ENCODE data around the gene TSPAN9.

Gene TSPAN9

DNA sequence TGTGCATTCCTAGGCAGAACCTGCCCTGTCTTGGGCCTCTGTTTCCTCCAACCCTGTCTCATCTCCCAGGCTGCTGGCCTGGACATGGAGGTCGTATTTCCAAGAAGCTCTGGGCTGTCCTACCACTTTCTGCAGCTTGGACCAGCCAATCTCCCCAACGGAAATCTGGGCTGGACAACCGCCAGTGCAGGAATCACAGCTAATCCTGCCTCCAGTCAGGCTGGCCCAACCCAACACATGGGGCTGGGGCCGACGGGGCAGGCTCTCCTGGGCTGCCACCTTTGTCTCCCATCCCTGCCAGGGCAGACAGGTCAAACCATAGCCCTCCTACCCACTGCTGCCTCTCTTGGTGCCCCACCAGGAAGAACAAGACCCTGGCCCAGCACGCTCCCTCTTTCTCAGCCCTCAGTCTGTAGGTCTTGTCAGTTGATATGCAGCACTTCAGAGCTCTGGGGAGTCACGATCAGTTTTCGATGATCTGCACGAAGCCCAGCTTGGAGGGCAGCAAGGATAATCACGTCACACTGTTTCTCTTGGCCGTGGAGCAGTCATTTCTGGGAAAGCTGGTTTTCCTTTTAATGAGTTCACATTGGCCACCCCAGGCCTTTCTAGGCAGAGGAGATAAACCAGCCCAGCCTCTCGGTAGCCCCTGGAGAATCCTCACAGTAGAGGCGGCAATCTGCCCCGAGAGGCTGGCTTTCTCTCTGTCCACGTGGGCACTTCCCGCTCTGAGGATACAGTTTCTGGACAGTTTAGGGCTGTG lies 218.6 kb downstream of the TSPAN9 start:
- DNase-seq (ENCODE audit: low read depth in 2 of 2) = no peak

DNA sequence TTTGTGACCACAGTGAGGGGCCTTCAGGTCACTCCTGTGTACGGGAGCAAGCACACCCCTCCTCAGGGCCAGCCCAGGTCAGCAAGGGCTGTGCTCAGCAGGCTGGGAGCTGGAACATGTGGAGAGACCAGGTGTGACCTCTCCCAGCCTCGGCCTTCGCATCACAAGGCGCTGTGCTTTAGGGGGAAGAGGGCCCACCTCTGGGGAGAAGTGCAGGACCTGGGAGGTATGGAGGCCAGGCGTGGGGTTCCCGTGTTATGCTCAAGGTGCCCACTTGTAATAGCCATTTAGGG lies 219.2 kb downstream of the TSPAN9 start:
- DNase-seq (ENCODE audit: low read depth in 2 of 2) = no peak

DNA sequence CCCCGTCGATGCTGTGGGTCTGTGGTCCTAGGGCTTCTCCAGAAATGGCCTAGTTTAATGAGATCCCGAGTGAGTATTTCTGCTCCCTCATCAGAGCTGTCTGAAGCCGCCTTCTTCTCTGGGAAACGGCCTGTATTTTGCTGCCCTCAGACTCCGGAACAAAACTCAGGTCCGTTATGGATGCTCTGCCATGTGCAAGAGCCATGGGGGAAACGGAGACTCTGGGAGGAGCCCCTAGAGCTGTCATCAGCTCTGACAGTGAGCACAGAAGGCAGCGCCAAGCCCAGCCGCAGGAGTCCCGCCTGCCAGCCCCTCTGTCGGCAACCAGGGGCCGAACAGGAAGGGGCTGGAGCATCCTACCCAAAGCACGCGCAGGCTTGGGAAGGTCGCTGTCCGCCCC lies 221.4 kb downstream of the TSPAN9 start:
- DNase-seq (ENCODE audit: low read depth in 2 of 2) = no peak

DNA sequence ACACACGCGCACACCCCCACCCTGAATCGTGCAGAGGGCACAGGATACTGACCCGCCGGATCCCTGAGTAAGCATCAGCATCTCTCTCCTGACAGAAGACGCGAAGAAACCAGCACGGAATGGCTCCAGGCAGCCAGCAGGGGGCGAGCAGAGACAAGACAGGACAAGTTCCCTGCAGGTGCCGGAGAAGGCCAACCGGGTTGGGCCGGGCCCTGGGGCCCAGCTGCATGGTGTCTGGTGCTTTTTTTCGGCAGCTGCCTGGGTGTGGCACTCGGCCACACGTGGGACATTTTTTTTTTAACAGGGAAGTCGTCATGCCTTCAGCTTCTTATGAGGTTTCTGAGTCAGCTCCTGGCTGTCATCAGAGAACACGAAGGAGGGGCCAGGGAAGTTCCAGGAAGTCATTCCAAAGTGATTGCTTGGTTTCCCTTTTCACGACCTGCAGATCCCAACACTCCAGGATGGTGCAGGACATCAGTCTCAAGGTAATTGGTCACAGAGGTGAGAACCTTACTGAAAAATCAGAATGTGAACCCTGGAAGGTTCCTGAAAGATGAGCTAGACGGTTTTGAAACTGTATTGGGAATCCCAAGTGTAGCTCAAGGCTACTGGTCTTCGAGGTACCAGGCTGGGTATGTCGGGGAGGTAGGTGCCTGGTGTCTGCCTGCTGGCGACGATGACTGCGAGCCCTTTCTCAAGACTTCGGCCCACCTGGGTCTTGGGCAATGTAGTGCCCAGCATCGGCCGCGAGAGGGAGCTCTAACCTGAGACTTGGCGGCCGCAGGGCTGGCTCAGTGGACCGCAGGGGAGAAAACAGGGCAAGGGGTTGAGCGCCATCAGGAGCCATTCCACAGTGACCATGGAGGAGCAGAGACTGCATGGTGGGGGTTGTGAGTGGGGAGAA lies 223.0 kb downstream of the TSPAN9 start:
- DNase-seq (ENCODE audit: low read depth in 2 of 2) = peak; percentile 70 to 74

DNA sequence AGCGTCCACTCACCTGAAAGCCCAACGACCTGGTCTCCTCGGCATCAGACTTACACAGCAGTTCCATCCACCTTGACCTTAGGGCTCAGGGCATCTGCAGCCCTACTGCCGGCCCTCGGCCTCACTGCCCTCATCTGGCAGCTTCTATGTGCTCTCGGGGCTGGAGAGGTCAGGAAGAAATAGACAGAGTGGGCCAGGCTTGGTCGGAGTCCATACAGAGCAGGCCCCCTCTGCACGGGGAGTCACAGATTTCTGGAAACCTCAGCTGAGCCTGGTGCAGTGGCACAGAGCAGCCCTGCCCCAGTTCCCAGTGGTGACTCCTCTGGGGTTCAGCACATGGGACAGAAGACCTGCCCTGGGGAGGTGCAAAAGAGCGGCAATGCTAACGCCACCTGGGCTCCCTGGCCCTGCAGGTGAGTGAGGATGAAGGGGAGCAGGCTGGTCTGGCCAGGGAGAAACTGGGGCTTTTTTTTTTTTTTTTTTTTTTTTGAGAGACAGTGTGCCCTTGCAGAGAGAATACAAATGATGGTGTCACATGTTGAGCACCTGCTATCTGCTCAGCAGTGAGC lies 223.7 kb downstream of the TSPAN9 start:
- no peak for DNase-seq (ENCODE audit: low read depth in 2 of 2)

DNA sequence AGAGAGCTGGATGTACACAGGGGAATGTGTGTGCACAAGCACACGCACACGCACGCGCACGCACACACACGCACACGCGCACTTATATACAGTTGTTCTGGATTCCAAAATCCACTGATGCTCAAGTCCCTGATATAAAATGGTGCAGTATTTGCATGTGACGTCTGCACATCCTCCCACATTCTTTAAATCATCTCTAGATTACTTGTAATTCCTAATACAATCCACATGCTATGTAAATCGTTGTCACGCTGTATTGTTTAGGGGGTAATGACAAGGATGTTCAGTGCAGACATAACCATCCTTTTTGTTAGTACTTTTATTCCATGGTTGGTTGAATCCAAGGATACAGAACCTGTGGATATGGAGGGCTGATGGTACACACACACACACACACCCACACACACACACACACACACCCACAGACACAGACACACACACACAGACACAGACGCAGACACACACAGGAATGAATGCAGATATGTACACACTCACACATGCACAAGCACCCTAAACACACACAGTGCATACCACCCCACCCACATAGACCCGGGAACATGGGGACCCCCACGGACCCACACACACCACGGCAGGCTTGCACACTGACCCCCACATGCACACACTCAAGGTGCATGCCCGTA lies 225.3 kb downstream of the TSPAN9 start:
- no peak for DNase-seq (ENCODE audit: low read depth in 2 of 2)

DNA sequence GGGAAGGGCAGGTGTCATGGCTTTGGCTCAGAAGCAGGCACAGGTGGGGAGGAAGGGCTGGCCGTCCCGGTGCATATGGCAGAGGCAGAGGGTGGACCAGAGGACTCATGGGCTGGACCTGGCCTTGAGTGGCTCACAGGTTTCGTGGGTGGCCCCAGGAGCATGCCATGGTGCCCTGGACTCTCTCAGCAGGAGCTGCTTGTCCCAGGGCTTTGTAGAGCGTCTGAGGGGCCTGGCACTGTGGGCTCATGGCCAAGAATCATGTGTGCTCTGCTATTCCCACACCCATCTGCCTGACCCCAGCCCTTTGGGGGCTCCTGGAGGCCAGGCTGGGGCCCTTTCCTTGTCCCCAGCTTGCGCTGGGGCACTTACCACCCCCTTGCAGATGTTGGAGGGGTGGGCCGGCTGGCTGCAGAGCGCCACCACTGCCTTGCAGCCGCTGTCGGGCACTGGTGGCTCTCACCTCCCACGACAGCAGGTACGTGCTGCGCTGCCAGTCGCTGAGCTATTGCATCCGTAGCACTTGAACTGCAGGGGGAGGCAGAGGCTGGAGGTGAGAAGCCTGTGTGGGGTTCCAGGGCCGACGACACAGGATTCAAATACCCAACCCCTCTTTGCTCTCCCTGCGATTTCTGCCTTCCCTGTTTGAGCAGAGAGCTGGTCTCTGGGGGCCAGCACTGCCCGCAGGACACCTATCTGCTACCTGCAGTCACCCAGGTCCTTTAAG lies 226.4 kb downstream of the TSPAN9 start:
- DNase-seq (ENCODE audit: low read depth in 2 of 2) = no peak

DNA sequence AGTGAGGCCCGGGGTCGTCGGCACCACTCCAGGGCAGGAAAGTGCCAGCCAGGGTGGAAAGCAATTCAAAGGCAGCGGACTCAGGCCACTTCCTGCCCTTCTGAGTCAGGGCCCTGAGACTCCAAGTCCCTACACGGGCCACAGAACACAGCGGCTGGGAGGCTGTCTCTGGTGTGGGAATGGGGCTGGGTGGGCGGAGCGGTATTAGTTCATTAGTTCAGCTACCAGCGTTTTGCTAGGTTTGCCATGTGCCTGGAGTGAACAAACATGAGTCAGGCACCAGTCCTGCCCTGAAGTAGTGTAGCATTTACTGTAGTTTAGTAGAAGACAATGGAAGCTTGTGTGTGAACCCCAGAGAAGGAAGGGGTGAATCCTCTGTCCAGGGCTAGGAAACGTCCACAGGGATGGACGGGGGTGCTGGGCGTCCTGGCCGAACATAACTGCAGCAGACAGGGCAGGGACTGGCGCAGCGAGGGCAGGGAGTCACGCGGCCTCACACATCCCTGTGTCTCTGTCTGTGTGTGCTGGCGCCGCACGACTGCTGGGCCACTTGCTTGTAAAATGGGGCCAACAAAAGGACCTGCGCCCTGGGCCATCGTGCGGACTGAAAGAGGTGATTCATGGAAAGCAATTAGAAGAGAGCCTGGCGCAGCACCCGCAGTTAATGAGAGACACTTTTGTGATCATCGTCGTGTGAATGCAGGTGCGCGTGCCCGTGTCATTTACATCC lies 227.4 kb downstream of the TSPAN9 start:
- no peak for DNase-seq (ENCODE audit: low read depth in 2 of 2)

DNA sequence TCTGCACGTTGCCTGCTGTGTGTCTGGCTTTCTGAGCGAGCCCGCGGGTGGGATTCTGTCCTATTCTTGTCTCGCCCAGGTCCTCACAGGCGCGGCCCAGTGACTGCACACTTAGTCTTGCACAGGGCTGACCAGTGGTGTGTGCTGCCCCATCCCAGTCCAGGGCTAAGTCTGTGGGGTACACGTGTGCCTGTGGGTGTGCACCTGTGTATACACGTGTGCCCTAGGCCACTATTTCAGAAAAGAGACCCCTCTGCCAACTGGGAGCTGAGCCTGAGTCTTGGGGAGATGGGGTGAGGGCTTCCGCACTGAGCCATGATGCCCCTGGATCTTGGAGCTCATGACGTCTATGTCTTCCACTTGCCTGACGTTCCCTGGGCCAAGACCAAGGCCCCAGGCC lies 228.3 kb downstream of the TSPAN9 start:
- no peak for DNase-seq (ENCODE audit: low read depth in 2 of 2)

DNA sequence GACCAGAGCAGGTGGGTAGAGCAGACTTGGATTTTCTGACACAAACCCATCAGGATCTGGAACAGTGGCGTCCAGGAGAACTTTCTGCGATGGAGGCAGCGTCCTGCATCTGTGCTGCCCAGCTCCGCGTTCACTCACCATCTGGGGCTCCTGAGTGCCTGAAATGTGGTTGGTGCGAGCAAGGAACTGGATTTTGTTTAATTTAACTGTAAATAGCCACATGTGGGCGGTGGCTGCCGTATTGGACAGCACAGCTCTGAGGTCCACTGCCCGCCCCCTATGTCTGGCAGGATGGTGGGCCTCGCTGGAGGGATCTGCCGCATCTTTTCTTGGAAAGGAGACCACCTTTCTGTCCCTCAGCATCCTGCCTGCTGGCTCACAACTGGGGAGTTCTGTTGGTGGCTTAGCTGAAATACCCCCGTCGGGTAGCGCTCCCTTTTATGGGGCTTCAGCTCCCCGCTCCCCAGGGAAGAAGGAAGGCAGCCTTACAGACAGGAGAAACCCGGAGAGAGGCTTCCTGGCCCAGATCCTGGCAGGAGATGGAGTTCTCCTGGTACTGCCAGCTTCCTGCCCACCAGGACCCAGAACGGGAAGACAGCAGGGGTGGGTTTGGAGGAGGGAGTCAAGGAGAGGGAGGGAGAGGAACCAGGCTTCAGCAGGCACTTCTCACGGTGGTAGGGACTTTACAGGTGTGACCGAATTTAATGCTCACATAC lies 228.9 kb downstream of the TSPAN9 start:
- DNase-seq (ENCODE audit: low read depth in 2 of 2) = no peak

DNA sequence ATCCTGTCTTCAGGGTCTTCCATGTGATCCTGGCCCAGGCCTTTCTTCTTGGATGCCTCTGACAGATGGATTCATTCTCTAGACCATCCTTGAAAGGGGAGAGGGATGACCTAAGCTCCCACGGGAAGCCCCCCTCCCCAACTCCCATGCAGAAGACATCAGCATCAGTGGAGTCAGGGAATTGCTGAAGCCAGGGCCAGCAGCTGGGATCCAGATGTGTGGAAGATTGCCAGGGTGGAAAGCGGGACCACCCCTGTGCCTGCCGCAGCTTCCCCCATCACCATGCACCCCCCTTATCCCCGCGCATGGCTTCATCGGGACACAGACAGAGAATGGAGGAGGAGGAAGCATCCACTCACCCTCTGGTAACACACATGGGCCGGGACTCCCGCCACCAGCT lies 230.2 kb downstream of the TSPAN9 start:
- no peak for DNase-seq (ENCODE audit: low read depth in 2 of 2)

DNA sequence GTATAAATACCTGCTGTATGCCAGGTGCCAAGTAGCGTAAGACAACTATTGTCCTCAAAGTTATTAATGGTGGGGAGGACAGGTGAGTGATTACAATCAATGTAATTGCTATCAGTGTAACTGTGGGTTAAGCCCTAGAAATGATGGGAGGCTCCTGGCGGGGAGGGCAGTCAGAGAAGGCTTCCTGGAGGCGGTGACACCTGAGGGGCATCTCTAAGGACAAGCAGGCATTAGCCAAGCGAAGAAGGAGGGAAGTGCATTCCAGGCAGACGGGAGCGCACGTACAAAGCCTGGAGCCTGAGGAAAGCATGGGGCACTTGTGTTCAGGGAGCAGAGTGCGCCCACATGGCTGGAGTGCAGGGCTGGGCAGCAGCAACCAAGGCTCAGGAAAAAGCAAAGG lies 230.9 kb downstream of the TSPAN9 start:
- no peak for DNase-seq (ENCODE audit: low read depth in 2 of 2)

DNA sequence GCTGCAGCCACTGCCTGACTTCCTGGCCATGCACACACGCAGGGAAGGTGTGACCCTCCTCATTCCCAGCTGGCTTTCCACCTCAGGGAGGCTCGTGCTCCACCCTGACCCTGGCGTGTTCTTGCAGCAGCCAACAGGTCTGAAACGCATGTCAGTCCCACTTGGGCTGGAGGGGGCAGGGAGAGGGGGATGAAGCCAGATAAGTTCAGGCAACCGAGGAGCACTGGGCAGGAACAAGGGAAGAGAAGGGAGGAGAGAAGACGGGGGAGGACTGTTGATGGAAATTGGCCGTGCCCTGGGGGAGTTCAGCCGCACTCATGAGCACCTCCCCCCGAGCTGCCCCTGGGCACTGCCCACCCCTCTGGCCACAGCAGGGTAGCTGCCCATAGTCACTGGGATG lies 231.4 kb downstream of the TSPAN9 start:
- no peak for DNase-seq (ENCODE audit: low read depth in 2 of 2)

DNA sequence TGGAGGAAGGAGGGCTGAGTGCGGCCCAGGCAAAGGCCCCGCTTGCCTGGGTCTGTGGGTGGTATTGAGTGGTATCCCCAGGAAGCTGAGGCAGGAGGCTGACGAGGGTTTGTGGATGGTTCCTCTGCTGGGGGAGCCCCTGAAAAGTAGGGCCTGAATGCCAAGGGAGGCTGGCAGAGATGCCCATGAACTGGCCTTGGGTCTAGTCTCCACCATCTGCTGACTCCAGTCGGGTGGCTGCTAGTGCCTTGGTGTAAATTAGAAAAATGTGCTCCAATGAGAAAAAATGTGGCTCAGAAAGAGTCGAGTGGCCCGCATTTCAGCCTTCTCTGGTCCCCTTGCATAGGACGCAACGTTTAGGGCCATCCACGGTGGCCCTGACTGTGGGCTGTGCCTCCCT lies 232.6 kb downstream of the TSPAN9 start:
- DNase-seq (ENCODE audit: low read depth in 2 of 2) = no peak

DNA sequence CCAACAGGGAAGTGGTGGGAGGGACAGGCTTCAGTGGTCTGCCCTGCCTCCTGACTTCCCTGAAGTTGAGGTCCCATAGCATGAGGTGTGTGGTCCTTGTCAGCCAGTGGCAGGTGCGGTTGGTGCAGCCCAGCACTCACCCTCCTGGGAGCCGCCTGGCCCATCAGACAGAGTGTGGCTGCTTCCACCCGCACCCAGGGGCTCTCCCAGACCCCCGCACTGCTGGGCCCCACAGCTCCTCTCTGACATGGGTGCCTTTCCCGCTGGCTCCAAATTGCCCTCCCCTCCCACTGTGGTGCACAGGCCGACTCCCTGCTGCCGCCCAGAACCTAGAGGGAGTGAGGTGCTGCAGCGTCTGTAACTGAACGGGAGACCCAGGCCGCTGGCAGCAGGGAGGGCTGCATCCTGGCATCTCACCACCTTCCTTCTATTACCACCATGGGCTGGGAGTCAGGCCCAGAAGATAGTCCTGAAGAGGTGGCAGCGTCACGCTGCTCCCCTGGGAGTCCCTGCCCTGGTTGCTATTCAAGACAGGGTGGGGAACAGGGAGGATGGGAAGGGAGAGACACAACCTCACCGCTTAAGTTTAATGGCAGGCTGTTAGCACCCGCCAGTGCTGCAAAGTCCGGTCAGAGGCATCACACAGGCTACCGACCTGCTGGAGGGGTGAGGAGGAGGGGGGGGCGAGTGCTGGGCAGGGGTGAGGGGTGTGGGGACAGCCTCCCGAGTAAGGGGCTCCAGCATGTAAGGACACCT lies 233.3 kb downstream of the TSPAN9 start:
- no peak for DNase-seq (ENCODE audit: low read depth in 2 of 2)

DNA sequence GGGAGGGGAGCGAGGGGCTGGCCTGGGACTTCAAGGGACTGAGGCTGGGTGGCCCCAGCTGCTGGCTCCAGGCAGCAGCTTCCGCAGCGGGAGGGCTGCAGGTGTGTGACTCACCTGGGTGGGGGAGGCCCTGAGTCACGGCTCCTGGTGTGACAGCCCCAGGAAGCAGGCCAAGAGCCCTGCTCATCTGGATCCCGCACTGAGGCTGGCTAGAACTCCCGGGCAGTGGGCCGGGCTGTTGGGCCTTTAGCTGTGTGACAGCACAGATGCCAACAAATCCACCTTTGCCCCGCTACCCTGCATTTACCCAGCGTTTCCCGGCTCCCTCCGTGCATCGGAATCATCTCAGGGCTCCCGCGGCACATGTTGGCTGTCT lies 233.8 kb downstream of the TSPAN9 start:
- DNase-seq (ENCODE audit: low read depth in 2 of 2) = no peak

DNA sequence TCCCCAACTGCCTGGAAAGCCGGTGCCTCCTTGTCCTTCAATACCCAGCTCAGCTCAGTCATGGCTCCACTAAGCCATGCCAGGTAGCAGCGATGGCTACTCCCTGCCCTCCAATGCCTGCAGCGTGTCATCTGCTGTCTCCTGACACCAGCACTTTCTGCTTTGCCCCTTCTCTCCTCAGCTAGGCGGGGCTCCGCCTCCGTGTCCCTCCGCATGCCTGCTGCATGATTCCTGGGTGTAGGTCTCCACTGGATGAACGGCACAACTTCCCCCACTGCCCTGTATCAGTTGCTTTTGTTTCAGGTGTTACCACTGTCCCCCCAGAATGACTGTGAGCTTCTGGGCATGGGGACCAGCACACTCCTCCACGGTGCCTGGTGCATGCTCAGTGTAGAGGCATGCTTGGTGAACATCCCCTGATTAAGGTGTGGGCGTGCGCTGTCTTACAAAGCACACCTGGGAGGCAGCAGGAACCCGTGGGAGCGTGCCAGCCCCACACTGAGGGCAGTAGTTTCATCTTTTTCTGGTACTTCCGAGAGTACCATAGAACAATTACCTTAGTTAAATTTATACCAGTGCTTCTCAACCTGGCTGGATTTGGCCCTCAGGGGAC lies 234.4 kb downstream of the TSPAN9 start:
- DNase-seq (ENCODE audit: low read depth in 2 of 2) = no peak

DNA sequence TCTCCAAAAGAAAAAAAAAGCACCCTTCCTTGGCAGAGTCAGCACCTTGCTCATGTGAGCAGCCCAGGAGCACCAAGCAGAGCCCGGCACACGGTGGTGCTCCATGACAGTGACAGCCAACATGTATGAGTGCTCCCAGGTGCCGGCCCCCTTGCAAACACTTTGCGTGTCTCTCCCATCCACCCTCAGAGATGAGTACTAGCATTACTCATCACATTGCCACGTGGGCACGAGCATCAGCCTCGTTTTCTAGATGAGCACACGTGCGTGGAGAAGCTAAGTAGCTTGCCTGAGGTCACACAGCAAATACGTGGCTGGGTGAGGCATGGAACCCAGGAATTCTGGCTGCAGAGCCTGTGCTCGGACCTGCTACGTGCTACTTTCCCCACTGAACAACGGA lies 235.9 kb downstream of the TSPAN9 start:
- no peak for DNase-seq (ENCODE audit: low read depth in 2 of 2)

Measured in stimulated activated CD8-positive, alpha-beta memory T cell treated with anti-CD3 and anti-CD28 coated beads, Interleukin-2, amount 100 ng/mL, for 48 hours (primary cell).